ENCODE data around the gene FOXK1. TPM values are rescaled to one million over a fixed set of nuclear protein-coding genes. Genes with fewer than 3 reads are reported as not detected.

The FOXK1 gene
- total RNA-seq, 2 donors from 2014 or later = 32.3 to 32.5 TPM

- ATAC-seq (replicated peaks) = peak; percentile 30
- Mint-ChIP-seq H3K4me3 (peak overlapping the region; percentile 80), H3K27ac (peak overlapping the region; percentile 87), H3K9me3 (no peaks in the 10 kb centered on the region), H3K4me1 (peaks cover 23% of the 10 kb centered on the region), H3K36me3 (ENCODE audit: low read depth) (peaks cover 50% of the 10 kb centered on the region), H3K27me3 (no peaks in the 10 kb centered on the region)
Measured at GRCh38 chr7:4745971-4746919, 64.2 kb downstream of the FOXK1 start.

DNA sequence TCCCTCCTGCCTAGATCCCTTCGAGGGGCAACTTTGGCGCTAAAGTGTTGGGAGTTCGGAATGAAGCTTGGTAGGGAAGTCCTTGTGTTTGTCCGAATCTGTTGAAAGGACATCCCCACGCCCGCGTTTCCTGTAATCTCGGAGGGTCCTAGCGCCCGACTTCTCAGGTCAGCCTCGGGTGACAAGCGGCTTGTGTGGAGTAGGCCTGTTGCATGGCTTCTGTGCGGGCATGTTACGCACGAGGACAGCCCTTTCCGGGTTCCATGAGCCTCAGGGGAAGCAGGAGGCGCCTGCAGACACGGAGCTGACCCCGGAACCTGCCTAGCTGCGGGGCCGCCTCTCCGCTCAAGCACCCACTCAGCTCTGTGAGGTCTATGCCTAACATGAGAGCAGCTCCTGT is 64.9 kb downstream of the FOXK1 start:
- Mint-ChIP-seq H3K4me1 (peaks cover 23% of the 10 kb centered on the region), H3K27me3 (no peaks in the 10 kb centered on the region), H3K4me3 (peak overlapping the region; percentile 80), H3K27ac (peak overlapping the region; percentile 87), H3K9me3 (no peaks in the 10 kb centered on the region), H3K36me3 (ENCODE audit: low read depth) (peaks cover 43% of the 10 kb centered on the region)
- ATAC-seq (replicated peaks) = no peak

GRCh38 chr7:4747746-4748145 is 65.7 kb downstream of the FOXK1 start:
- H3K4me1 Mint-ChIP-seq = peaks cover 29% of the 10 kb centered on the region
- no peak for ATAC-seq (replicated peaks)
- H3K36me3 Mint-ChIP-seq (ENCODE audit: low read depth) = peaks cover 41% of the 10 kb centered on the region
- peak overlapping the region; percentile 87 for H3K27ac Mint-ChIP-seq
- no peaks in the 10 kb centered on the region for H3K9me3 Mint-ChIP-seq
- peak overlapping the region; percentile 80 for H3K4me3 Mint-ChIP-seq
- no peaks in the 10 kb centered on the region for H3K27me3 Mint-ChIP-seq

DNA sequence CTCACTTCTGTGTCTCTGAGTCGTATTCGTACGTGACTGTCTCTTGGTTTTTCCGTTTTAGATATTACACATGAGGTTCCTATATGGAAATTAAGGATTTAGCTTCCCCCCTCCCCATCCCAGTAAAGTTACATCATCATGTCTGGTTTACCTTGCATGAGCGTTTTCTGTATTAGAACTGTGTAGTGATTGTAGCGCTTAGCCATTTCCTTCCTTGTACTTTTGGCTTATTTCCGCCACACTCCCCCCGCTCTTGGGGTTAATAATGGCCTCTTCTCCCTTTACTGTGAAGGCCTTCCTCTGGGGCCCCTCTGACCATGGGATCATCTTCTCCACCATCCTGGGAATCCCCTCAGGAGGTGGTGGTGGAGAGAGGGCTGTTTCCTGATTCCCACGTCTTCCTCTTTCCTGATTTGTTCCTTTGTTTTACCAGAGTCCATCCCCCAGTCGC is 66.2 kb downstream of the FOXK1 start:
- Mint-ChIP-seq H3K4me3 (peak overlapping the region; percentile 80), H3K36me3 (ENCODE audit: low read depth) (peaks cover 42% of the 10 kb centered on the region), H3K27me3 (no peaks in the 10 kb centered on the region), H3K4me1 (peaks cover 33% of the 10 kb centered on the region), H3K9me3 (no peaks in the 10 kb centered on the region), H3K27ac (peak overlapping the region; percentile 87)
- ATAC-seq (replicated peaks) = peak; percentile 16

DNA sequence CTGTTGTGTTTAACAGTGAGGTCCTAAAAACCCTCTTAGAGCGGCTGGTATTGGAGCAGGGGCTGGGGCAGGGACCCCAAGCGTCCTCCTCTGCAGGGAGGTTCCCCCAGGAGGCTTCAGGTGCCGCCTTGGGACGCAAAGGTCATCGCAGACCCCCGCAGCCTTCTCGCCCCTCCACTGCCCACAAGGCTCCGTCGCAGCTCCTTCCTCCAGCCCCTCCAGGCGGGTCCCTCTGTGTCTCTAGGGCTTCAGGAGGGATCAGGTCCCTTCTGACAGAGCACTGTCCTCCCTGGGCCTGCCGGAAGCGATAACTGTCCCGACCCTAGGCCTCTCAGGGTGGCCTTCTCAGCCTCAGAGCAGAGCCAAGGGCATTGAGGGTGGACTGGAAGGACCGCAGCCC is 67.3 kb downstream of the FOXK1 start:
- H3K27me3 Mint-ChIP-seq = no peaks in the 10 kb centered on the region
- H3K9me3 Mint-ChIP-seq = no peaks in the 10 kb centered on the region
- H3K4me1 Mint-ChIP-seq = peaks cover 30% of the 10 kb centered on the region
- peak overlapping the region; percentile 87 for H3K27ac Mint-ChIP-seq
- peak overlapping the region; percentile 80 for H3K4me3 Mint-ChIP-seq
- ATAC-seq (replicated peaks) = no peak
- peaks cover 38% of the 10 kb centered on the region for H3K36me3 Mint-ChIP-seq (ENCODE audit: low read depth)

DNA sequence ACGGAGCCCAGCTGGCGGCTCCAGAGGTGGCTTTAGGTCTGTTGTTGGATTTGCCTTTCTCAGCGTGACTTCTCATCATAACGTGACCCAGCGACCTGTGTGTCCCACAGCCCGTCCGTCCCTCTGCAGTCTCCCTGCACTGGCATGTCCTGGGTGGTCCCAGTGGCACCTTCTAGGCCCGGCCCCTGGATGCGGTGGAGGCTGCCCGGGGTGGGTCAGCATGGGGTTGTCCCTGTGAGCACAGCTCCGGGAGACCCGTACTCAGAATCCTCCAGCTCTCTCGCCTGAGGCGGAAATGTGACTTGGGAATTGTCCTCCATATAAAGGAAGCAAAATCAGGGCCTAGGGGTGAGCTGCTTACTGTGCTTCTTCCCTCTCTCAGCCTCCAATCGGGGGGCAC is 67.7 kb downstream of the FOXK1 start:
- Mint-ChIP-seq H3K36me3 (ENCODE audit: low read depth) (peaks cover 40% of the 10 kb centered on the region), H3K4me1 (peaks cover 26% of the 10 kb centered on the region), H3K9me3 (no peaks in the 10 kb centered on the region), H3K4me3 (no peak overlapping the region), H3K27ac (no peak overlapping the region), H3K27me3 (no peaks in the 10 kb centered on the region)
- no peak for ATAC-seq (replicated peaks)

- no peaks in the 10 kb centered on the region for H3K9me3 Mint-ChIP-seq
- no peak overlapping the region for H3K27ac Mint-ChIP-seq
- H3K36me3 Mint-ChIP-seq (ENCODE audit: low read depth) = peaks cover 44% of the 10 kb centered on the region
- H3K4me1 Mint-ChIP-seq = peaks cover 25% of the 10 kb centered on the region
- no peak for ATAC-seq (replicated peaks)
- no peaks in the 10 kb centered on the region for H3K27me3 Mint-ChIP-seq
- H3K4me3 Mint-ChIP-seq = no peak overlapping the region
Measured at GRCh38 chr7:4751398-4751947, 69.4 kb downstream of the FOXK1 start.

GRCh38 chr7:4753598-4754432 is 71.7 kb downstream of the FOXK1 start:
- H3K27me3 Mint-ChIP-seq = no peaks in the 10 kb centered on the region

GRCh38 chr7:4754433-4755010 is 72.4 kb downstream of the FOXK1 start:
- no peak for ATAC-seq (replicated peaks)
- Mint-ChIP-seq H3K4me1 (peaks cover 10% of the 10 kb centered on the region), H3K9me3 (no peaks in the 10 kb centered on the region), H3K36me3 (ENCODE audit: low read depth) (peaks cover 48% of the 10 kb centered on the region), H3K27me3 (no peaks in the 10 kb centered on the region), H3K4me3 (no peak overlapping the region), H3K27ac (no peak overlapping the region)

More at GRCh38 chr7:4753598-4754432, 71.7 kb downstream of the FOXK1 start:
- peak; percentile 98 for ATAC-seq (replicated peaks)
- Mint-ChIP-seq H3K4me3 (peak overlapping the region; percentile 35), H3K9me3 (no peaks in the 10 kb centered on the region), H3K27ac (peak overlapping the region; percentile 67), H3K4me1 (peaks cover 14% of the 10 kb centered on the region), H3K36me3 (ENCODE audit: low read depth) (peaks cover 51% of the 10 kb centered on the region)

DNA sequence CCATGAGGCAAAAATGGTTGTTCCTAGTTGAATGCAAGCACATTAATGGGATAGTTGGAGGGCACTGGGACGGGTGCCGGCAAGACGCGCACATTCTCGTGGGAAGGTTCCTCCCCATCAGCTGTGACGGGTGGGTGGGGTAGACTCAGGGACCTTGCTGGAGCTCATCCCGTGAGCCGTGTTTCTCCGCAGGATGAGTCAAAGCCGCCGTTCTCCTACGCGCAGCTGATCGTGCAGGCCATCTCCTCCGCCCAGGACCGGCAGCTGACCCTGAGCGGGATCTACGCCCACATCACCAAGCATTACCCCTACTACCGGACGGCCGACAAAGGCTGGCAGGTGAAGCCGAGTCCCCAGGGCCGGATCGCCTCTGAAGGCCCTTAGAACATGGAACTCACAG is 73.0 kb downstream of the FOXK1 start:
- Mint-ChIP-seq H3K9me3 (no peaks in the 10 kb centered on the region), H3K4me3 (no peak overlapping the region), H3K4me1 (peaks cover 10% of the 10 kb centered on the region), H3K27ac (no peak overlapping the region), H3K36me3 (ENCODE audit: low read depth) (peaks cover 53% of the 10 kb centered on the region), H3K27me3 (no peaks in the 10 kb centered on the region)
- ATAC-seq (replicated peaks) = no peak

DNA sequence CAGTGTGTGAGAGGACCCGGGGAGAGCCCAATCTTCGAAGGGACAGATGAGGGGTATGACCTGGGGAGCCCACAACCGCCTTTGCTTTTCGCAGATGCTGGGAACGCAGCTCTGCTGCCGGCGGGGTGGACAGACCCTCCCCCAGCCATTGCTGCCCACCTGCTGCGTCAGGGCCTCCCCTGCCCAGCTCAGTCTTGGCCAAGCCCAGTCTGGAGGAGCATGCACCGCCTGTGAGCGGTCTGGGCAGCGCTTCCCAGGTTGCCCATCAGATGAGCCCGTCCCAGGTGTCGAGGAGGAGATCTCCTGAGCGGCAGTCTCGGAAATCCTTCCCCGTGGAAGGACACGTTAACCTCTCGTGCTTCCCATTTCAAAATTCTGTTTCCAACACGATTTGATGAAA is 76.0 kb downstream of the FOXK1 start:
- H3K4me3 Mint-ChIP-seq = no peak overlapping the region
- H3K27me3 Mint-ChIP-seq = no peaks in the 10 kb centered on the region
- H3K4me1 Mint-ChIP-seq = peaks cover 1% of the 10 kb centered on the region
- H3K36me3 Mint-ChIP-seq (ENCODE audit: low read depth) = peaks cover 72% of the 10 kb centered on the region
- H3K9me3 Mint-ChIP-seq = no peaks in the 10 kb centered on the region
- no peak overlapping the region for H3K27ac Mint-ChIP-seq
- ATAC-seq (replicated peaks) = no peak

GRCh38 chr7:4758791-4759190 is 76.7 kb downstream of the FOXK1 start:
- H3K36me3 Mint-ChIP-seq (ENCODE audit: low read depth) = peaks cover 76% of the 10 kb centered on the region
- H3K27ac Mint-ChIP-seq = no peak overlapping the region
- H3K4me1 Mint-ChIP-seq = no peaks in the 10 kb centered on the region
- no peak for ATAC-seq (replicated peaks)
- no peaks in the 10 kb centered on the region for H3K9me3 Mint-ChIP-seq
- no peaks in the 10 kb centered on the region for H3K27me3 Mint-ChIP-seq
- no peak overlapping the region for H3K4me3 Mint-ChIP-seq

- H3K27me3 Mint-ChIP-seq = no peaks in the 10 kb centered on the region
- no peak overlapping the region for H3K27ac Mint-ChIP-seq
- no peaks in the 10 kb centered on the region for H3K4me1 Mint-ChIP-seq
- H3K9me3 Mint-ChIP-seq = no peaks in the 10 kb centered on the region
- no peak overlapping the region for H3K4me3 Mint-ChIP-seq
- peaks cover 76% of the 10 kb centered on the region for H3K36me3 Mint-ChIP-seq (ENCODE audit: low read depth)
- no peak for ATAC-seq (replicated peaks)
Measured at GRCh38 chr7:4759211-4759610, 77.1 kb downstream of the FOXK1 start.

- Mint-ChIP-seq H3K27me3 (no peaks in the 10 kb centered on the region), H3K9me3 (no peaks in the 10 kb centered on the region), H3K27ac (no peak overlapping the region), H3K4me1 (no peaks in the 10 kb centered on the region), H3K4me3 (no peak overlapping the region), H3K36me3 (ENCODE audit: low read depth) (peaks cover 60% of the 10 kb centered on the region)
- no peak for ATAC-seq (replicated peaks)
Measured at GRCh38 chr7:4760952-4761351, 78.9 kb downstream of the FOXK1 start.
